NCI-H774 (cell line): ENCODE measurements around the gene NPR3.

Experiments
- DNase-seq: peaks from one replicate; lab custom pipeline; 2025; lab: John Stamatoyannopoulos, UW

Gene NPR3

GRCh38 chr5:32712481-32713360 lies 1.6 kb downstream of the NPR3 start:
- DNase-seq, result no peak

- no peak for DNase-seq
Observed at GRCh38 chr5:32713361-32713769, 2.2 kb downstream of the NPR3 start.

GRCh38 chr5:32713770-32714381 lies 2.8 kb downstream of the NPR3 start:
- no peak for DNase-seq

- no peak for DNase-seq
Observed at GRCh38 chr5:32714836-32715235, 3.7 kb downstream of the NPR3 start.

GRCh38 chr5:32720300-32720699 lies 9.2 kb downstream of the NPR3 start:
- DNase-seq, result no peak

- DNase-seq, result no peak
Observed at GRCh38 chr5:32721626-32722025, 10.5 kb downstream of the NPR3 start.

GRCh38 chr5:32722957-32723356 lies 11.8 kb downstream of the NPR3 start:
- no peak for DNase-seq

- no peak for DNase-seq
Observed at GRCh38 chr5:32724526-32724925, 13.4 kb downstream of the NPR3 start.

GRCh38 chr5:32726086-32726557 lies 15.0 kb downstream of the NPR3 start:
- DNase-seq, result no peak

- no peak for DNase-seq
Observed at GRCh38 chr5:32729651-32730050, 18.5 kb downstream of the NPR3 start.

- DNase-seq, result no peak
Observed at GRCh38 chr5:32733590-32734340, 22.6 kb downstream of the NPR3 start.

- DNase-seq, result no peak
Observed at GRCh38 chr5:32734827-32735378, 23.8 kb downstream of the NPR3 start.

- DNase-seq, result no peak
Observed at GRCh38 chr5:32735512-32735911, 24.4 kb downstream of the NPR3 start.

GRCh38 chr5:32736842-32737241 lies 25.7 kb downstream of the NPR3 start:
- no peak for DNase-seq

- DNase-seq, result no peak
Observed at GRCh38 chr5:32740651-32741050, 29.5 kb downstream of the NPR3 start.

- DNase-seq, result no peak
Observed at GRCh38 chr5:32745317-32745716, 34.2 kb downstream of the NPR3 start.

- no peak for DNase-seq
Observed at GRCh38 chr5:32752411-32752810, 41.3 kb downstream of the NPR3 start.

- no peak for DNase-seq
Observed at GRCh38 chr5:32753051-32753450, 41.9 kb downstream of the NPR3 start.

- DNase-seq, result no peak
Observed at GRCh38 chr5:32753765-32754164, 42.6 kb downstream of the NPR3 start.

GRCh38 chr5:32754284-32754683 lies 43.2 kb downstream of the NPR3 start:
- DNase-seq, result no peak

GRCh38 chr5:32760091-32760509 lies 49.0 kb downstream of the NPR3 start:
- DNase-seq, result no peak

GRCh38 chr5:32765266-32765665 lies 54.1 kb downstream of the NPR3 start:
- no peak for DNase-seq
